Endothelial cell of umbilical vein (primary cell): ENCODE measurements around the gene TPCN2. TPM values are rescaled to one million over a fixed set of nuclear protein-coding genes. Genes with fewer than 3 reads are reported as not detected.

Source experiments
- BruUV-seq: library from RNA; stranded (reverse); fragments of 400-500 nt; replicated peaks from 2 replicates; lab custom pipeline; 2021; lab: Mats Ljungman, UMichigan
- CTCF ChIA-PET: fragments of 300-600, 350-600 bp; sonication (Branson Sonifier 250); formaldehyde crosslinking; loops from one replicate; lab custom pipeline; 2021; ENCODE audit warnings: antibody characterized with exemption, inconsistent platforms; lab: Charles Lee
- POLR2A ChIA-PET: fragments of 300-600, 350-600 bp; sonication (Branson Sonifier 250); formaldehyde crosslinking; loops from one replicate; lab custom pipeline; 2021; ENCODE audit warnings: antibody characterized with exemption, inconsistent platforms; lab: Charles Lee
- DNase-seq: peaks from one replicate; pipeline ENCODE4 v3.0.0-alpha.2; 2011; ENCODE audit warnings: low read depth, low spot score
- FAIRE-seq: peaks from 2 replicates; lab custom pipeline; 2011; peaks lifted over from hg19 to GRCh38; lab: Jason Lieb, UNC
- H2AFZ ChIP-seq: 2 replicates; pipeline ENCODE4 v1.6.0; 2012; ENCODE audit warnings: low read depth, low read length, control low read depth, inconsistent platforms
- H3K27ac ChIP-seq: 2 replicates; pipeline ENCODE4 v1.5.1; 2011; ENCODE audit warnings: low read depth, mild to moderate bottlenecking, control low read depth, low read length, moderate library complexity; ENCODE audit not compliant: insufficient read depth
- H3K27me3 ChIP-seq, 2 experiments: 2 replicates each; pipeline versions ENCODE4 v1.6.0 to v1.6.1; 2011; ENCODE audit warnings: low read length in 2 of 2, mixed read lengths in 1 of 2; ENCODE audit not compliant: control insufficient read depth in 2 of 2, insufficient read depth in 2 of 2
- H3K36me3 ChIP-seq, 2 experiments: 2 replicates in 1 of 2; 3 replicates in 1 of 2; pipeline ENCODE4 v1.5.1; 2011; ENCODE audit warnings: low read length in 2 of 2, mild to moderate bottlenecking in 1 of 2, moderate library complexity in 1 of 2; ENCODE audit not compliant: control insufficient read depth in 2 of 2, insufficient read depth in 2 of 2; ENCODE audit errors: extremely low read depth in 1 of 2
- H3K4me1 ChIP-seq: 3 replicates; pipeline ENCODE4 v1.5.1; 2011; ENCODE audit warnings: mild to moderate bottlenecking, low read length; ENCODE audit not compliant: control insufficient read depth, insufficient read depth; ENCODE audit errors: extremely low read depth
- H3K4me2 ChIP-seq: 2 replicates; pipeline ENCODE4 v1.6.1; 2011; ENCODE audit warnings: low read length, control low read depth, mixed read lengths; ENCODE audit not compliant: insufficient read depth
- H3K4me3 ChIP-seq, 3 experiments: fragments of 200-600 bp in 1 of 3; sonication (generic), shearing (Covaris generic) in 1 of 3; replicated peaks in 1 of 3; 2 replicates each; pipeline ENCODE4 v1.5.1; 2011 to 2016; ENCODE audit warnings: control low read depth in 3 of 3, low read length in 3 of 3, mild to moderate bottlenecking in 2 of 3, inconsistent platforms in 1 of 3, low read depth in 1 of 3, moderate library complexity in 1 of 3; ENCODE audit not compliant: insufficient read depth in 1 of 3
- H3K79me2 ChIP-seq: 2 replicates; pipeline ENCODE4 v1.6.0; 2012; ENCODE audit warnings: low read length, inconsistent platforms; ENCODE audit not compliant: control insufficient read depth, insufficient read depth
- H3K9ac ChIP-seq: replicated peaks from 2 replicates; pipeline ENCODE3; 2011; ENCODE audit warnings: low read length, control low read depth; ENCODE audit not compliant: insufficient read depth; ENCODE audit errors: extremely low read depth
- H3K9me1 ChIP-seq: replicated peaks from 3 replicates; pipeline ENCODE4 v1.6.0; 2011; ENCODE audit warnings: mild to moderate bottlenecking, low read length; ENCODE audit not compliant: control insufficient read depth, insufficient read depth; ENCODE audit errors: extremely low read depth
- H3K9me3 ChIP-seq: replicated peaks from 2 replicates; pipeline ENCODE4 v1.5.1; 2012; ENCODE audit warnings: low read length, inconsistent platforms; ENCODE audit not compliant: control insufficient read depth, insufficient read depth
- H4K20me1 ChIP-seq: replicated peaks from 2 replicates; pipeline ENCODE3; 2011; ENCODE audit warnings: mild to moderate bottlenecking, low read length; ENCODE audit not compliant: control insufficient read depth, insufficient read depth; ENCODE audit errors: extremely low read depth
- EZH2 ChIP-seq: IDR thresholded peaks from 2 replicates; pipeline ENCODE4 v1.6.1; 2012; ENCODE audit warnings: borderline replicate concordance, low read depth, mild to moderate bottlenecking, moderate library complexity, low read length, inconsistent platforms; ENCODE audit not compliant: severe bottlenecking
- FOS ChIP-seq: IDR thresholded peaks from 2 replicates; pipeline ENCODE4 v1.6.1; 2011; ENCODE audit warnings: mild to moderate bottlenecking, low read length, moderate library complexity, borderline replicate concordance; ENCODE audit not compliant: insufficient read depth
- GATA2 ChIP-seq: IDR thresholded peaks from 2 replicates; pipeline ENCODE4 v1.7.0; 2011; ENCODE audit warnings: low read depth, mild to moderate bottlenecking, moderate library complexity, mixed read lengths, low read length; ENCODE audit not compliant: insufficient read length, insufficient read depth
- JUN ChIP-seq: IDR thresholded peaks from 2 replicates; pipeline ENCODE4 v1.6.1; 2011; ENCODE audit warnings: borderline replicate concordance, low read depth; ENCODE audit not compliant: insufficient read length, insufficient read depth
- MYC ChIP-seq: IDR thresholded peaks from one replicate; pipeline ENCODE4 v1.6.1; 2011; ENCODE audit warnings: mild to moderate bottlenecking, low read depth, low read length
- POLR2A ChIP-seq: IDR thresholded peaks from 2 replicates; pipeline ENCODE4 v1.6.1; 2012; ENCODE audit warnings: low read depth, mild to moderate bottlenecking, control low read depth, low read length
- POLR2AphosphoS5 ChIP-seq: IDR thresholded peaks from 2 replicates; pipeline ENCODE4 v1.6.1; 2012; ENCODE audit warnings: low read depth, mild to moderate bottlenecking, control low read depth, low read length, moderate library complexity; ENCODE audit not compliant: insufficient read depth
- dilution Hi-C: fragments of 300-500 bp; cut with MboI; formaldehyde crosslinking; loops from one replicate; pipeline ENCODE4 v1.15.0; 2019; ENCODE audit warnings: low sequenced_read_pairs; ENCODE audit not compliant: extremely low pct_ligation_motif_present
- intact Hi-C: fragments of 100-400 bp; cut with micrococcal nuclease; formaldehyde crosslinking; loops from one replicate; pipeline ENCODE4 v1.10.0; 2022
- polyA plus RNA-seq, 4 experiments: library from polyadenylated mRNA; depleted of rRNA in 3 of 4; stranded (reverse) in 3 of 4; unstranded in 1 of 4; fragments of >200 nt; gene quantifications; 2 replicates each; pipeline versions ENCODE4 v1.2.1 to v1.2.3, GENCODE V29; 2011 to 2012; ENCODE audit warnings: missing spikeins in 1 of 4
- total RNA-seq: library from RNA; stranded (reverse); gene quantifications from 2 replicates; pipeline ENCODE4 v1.2.3, GENCODE V29; 2021
- TF ChIP-seq, protein P1 (sequence below), 2 donors: IDR thresholded peaks; 1 replicate in 1 of 2; 2 replicates in 1 of 2; pipeline ENCODE4 v1.5.1; 2011; ENCODE audit warnings: low read length in 2 of 2, mild to moderate bottlenecking in 2 of 2, moderate library complexity in 2 of 2, control low read depth in 1 of 2, inconsistent platforms in 1 of 2, low read depth in 1 of 2; ENCODE audit not compliant: insufficient read depth in 1 of 2; ENCODE audit errors: extremely low read depth in 1 of 2
- TF ChIP-seq, protein P2 (sequence below): IDR thresholded peaks from 2 replicates; pipeline ENCODE4 v1.6.1; 2011; ENCODE audit not compliant: insufficient read depth, insufficient read length

Gene TPCN2
- total and polyA plus RNA-seq, 2 donors (not counting 3 experiments of a cell fraction or from before 2014, with no cell fraction given) = 10.3 to 13.4 TPM

DNA sequence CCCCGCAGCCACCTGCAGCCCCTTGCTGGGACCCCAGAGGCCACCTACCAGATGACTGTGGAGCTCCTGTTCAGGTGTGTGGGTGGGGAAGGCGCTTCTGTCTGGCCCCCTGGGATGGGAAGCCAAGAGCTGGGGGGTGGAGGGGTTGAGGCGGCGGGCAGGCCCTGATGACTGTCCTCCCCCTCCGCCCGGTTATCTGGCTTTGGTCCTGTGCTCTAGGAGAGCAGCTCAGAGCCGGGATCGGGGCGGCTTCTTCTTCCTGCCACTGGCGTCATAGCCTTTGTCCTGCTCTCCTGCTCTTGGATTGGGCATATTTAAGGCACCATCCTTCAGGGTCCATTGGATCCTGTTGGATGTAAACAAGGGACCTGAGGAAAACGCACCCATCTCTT lies 38.4 kb downstream of the TPCN2 start:
- no peak for FAIRE-seq
- intact Hi-C loops = loop anchor here (5.0 to 10.0 kb wide), 2 partner anchors 130 to 182 kb away; partner anchors contain the start of genes IGHMBP2 and MRPL21
- no peak for DNase-seq
- Histone ChIP-seq H3K27ac (no peak overlapping the region), H4K20me1 (no peaks in the 10 kb centered on the region), H3K9me3 (no peaks in the 10 kb centered on the region), H3K4me3 (no peak overlapping the region), H3K36me3 (no peaks in the 10 kb centered on the region), H3K4me2 (no peak overlapping the region), H3K9ac (no peak overlapping the region), H3K27me3 (no peaks in the 10 kb centered on the region), H3K9me1 (no peaks in the 10 kb centered on the region), H3K4me1 (no peaks in the 10 kb centered on the region), H3K79me2 (no peaks in the 10 kb centered on the region), H2AFZ (no peak overlapping the region)
- no TSS peak for BruUV-seq
- dilution Hi-C loops = no loop called here
- TF ChIP-seq, protein P1, sequence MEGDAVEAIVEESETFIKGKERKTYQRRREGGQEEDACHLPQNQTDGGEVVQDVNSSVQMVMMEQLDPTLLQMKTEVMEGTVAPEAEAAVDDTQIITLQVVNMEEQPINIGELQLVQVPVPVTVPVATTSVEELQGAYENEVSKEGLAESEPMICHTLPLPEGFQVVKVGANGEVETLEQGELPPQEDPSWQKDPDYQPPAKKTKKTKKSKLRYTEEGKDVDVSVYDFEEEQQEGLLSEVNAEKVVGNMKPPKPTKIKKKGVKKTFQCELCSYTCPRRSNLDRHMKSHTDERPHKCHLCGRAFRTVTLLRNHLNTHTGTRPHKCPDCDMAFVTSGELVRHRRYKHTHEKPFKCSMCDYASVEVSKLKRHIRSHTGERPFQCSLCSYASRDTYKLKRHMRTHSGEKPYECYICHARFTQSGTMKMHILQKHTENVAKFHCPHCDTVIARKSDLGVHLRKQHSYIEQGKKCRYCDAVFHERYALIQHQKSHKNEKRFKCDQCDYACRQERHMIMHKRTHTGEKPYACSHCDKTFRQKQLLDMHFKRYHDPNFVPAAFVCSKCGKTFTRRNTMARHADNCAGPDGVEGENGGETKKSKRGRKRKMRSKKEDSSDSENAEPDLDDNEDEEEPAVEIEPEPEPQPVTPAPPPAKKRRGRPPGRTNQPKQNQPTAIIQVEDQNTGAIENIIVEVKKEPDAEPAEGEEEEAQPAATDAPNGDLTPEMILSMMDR (IDR thresholded peaks at IDR 0.05; ENCODE audit: extremely low read depth in 1 of 2, insufficient read depth in 1 of 2, low read depth in 1 of 2, low read length in 2 of 2) = no peak
- TF ChIP-seq, protein P2, sequence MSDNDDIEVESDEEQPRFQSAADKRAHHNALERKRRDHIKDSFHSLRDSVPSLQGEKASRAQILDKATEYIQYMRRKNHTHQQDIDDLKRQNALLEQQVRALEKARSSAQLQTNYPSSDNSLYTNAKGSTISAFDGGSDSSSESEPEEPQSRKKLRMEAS = no peak
- TF ChIP-seq POLR2A (no peak), POLR2AphosphoS5 (no peak), EZH2 (no peak), FOS (no peak), MYC (no peak), GATA2 (no peak), JUN (no peak)
- ChIA-PET POLR2A (no interaction called here), CTCF (interaction anchor here (0.9 to 1.9 kb wide), 4 partner anchors 8 to 454 kb away, joined by 3 to 8 read pairs (median 4); no protein-coding TSS in a partner anchor)
